Calu3 (cell line): ENCODE data around the gene MOSPD2. TPM values are rescaled to one million over a fixed set of nuclear protein-coding genes. Genes with fewer than 3 reads are reported as not detected.

ENCODE experiments used
- BruUV-seq: library from RNA; stranded (reverse); fragments of 400-500 nt; replicated peaks from 2 replicates; lab custom pipeline; 2021; lab: Mats Ljungman, UMichigan
- CTCF ChIA-PET: fragments of 300-600 bp; sonication (Branson Sonifier 250); formaldehyde crosslinking; loops from one replicate; lab custom pipeline; 2022; ENCODE audit warnings: antibody characterized with exemption; lab: Charles Lee
- DNase-seq: peaks from one replicate; pipeline ENCODE4 v3.0.0; 2022
- H3K27ac Mint-ChIP-seq: one replicate; pipeline ENCODE4 v1.8.0; 2022; ENCODE audit warnings: mixed read lengths; ENCODE audit not compliant: unreplicated experiment
- H3K27me3 Mint-ChIP-seq: one replicate; pipeline ENCODE4 v1.8.0; 2022; ENCODE audit warnings: mixed read lengths; ENCODE audit not compliant: unreplicated experiment
- H3K36me3 Mint-ChIP-seq: one replicate; pipeline ENCODE4 v1.8.0; 2022; ENCODE audit warnings: mild to moderate bottlenecking, moderate library complexity, mixed read lengths; ENCODE audit not compliant: insufficient read depth, unreplicated experiment
- H3K4me1 Mint-ChIP-seq: one replicate; pipeline ENCODE4 v1.8.0; 2022; ENCODE audit warnings: mild to moderate bottlenecking, low read depth, mixed read lengths; ENCODE audit not compliant: unreplicated experiment
- H3K4me3 Mint-ChIP-seq: one replicate; pipeline ENCODE4 v1.8.0; 2022; ENCODE audit warnings: mild to moderate bottlenecking, low read depth, moderate library complexity, mixed read lengths; ENCODE audit not compliant: unreplicated experiment
- H3K9me3 Mint-ChIP-seq: one replicate; pipeline ENCODE4 v1.8.0; 2022; ENCODE audit warnings: low read depth, mixed read lengths; ENCODE audit not compliant: unreplicated experiment
- CTCF ChIP-seq: fragments of 200-600 bp; IDR thresholded peaks from one replicate; pipeline ENCODE4 v1.8.0; 2022; ENCODE audit warnings: antibody characterized with exemption; ENCODE audit not compliant: unreplicated experiment
- intact Hi-C: fragments of 100-400 bp; cut with micrococcal nuclease; formaldehyde crosslinking; loops from one replicate; pipeline ENCODE4 v1.10.0; 2022; ENCODE audit not compliant: unreplicated experiment
- total RNA-seq: library from RNA; stranded (reverse); gene quantifications from 2 replicates; pipeline ENCODE4 v1.2.3, GENCODE V29; 2022

MOSPD2 gene
- total RNA-seq, 1 experiment from 2014 or later, result 20.4 TPM

DNA sequence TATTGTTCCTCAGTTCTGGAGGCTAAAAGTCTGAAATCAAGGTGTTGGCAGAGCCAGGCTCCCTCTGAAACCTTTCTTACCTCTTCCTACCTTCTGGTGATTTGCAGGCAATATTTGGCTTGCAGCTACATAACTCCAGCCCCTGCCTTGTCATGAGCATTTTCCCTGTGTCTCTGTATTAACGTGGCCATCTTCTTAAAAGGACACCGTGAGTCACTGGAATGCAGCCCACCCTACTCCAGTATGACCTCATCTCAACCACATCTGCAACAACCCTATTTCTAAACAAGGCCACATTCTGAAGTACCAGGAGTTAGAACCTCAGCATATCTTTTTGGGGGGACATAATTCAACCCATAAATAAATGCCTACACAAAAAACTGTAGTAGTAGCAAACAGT, 41.1 kb upstream of the MOSPD2 start:
- intact Hi-C loops, result no loop called here
- no peaks in the 10 kb centered on the region for H3K27me3 Mint-ChIP-seq
- CTCF ChIA-PET, result no interaction called here

DNA sequence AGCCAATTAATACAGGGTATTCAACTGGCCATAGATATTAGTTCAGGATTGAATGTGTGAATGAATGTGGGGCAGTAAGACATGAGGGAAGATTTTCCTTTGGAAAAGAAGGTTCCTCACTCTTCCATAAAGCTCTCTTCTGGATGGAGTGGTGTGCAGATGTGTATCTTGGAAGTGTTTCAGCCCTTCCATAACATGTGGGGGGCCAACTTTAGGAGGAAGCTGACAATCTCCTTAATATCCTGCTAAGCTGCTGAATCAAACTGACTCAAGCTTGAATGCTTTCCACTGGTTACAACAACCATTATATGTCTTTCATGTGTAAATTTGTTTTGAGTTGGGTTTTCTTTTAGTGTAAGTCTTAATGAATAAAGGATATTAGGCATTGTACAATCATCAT, 40.6 kb upstream of the MOSPD2 start:
- H3K36me3 Mint-ChIP-seq, result no peaks in the 10 kb centered on the region
- TF ChIP-seq CTCF, result no peak
- no peak overlapping the region for H3K27ac Mint-ChIP-seq
- CTCF ChIA-PET, result no interaction called here
- H3K4me3 Mint-ChIP-seq, result no peak overlapping the region
- H3K27me3 Mint-ChIP-seq, result no peaks in the 10 kb centered on the region
- H3K4me1 Mint-ChIP-seq, result no peaks in the 10 kb centered on the region
- no peaks in the 10 kb centered on the region for H3K9me3 Mint-ChIP-seq
- intact Hi-C loops, result no loop called here
- no TSS peak for BruUV-seq
- DNase-seq, result no peak

More for the DNA sequence above, 41.1 kb upstream of the MOSPD2 start:
- no peaks in the 10 kb centered on the region for H3K36me3 Mint-ChIP-seq
- no peak overlapping the region for H3K4me3 Mint-ChIP-seq
- no peaks in the 10 kb centered on the region for H3K9me3 Mint-ChIP-seq
- no peak for TF ChIP-seq CTCF
- BruUV-seq, result no TSS peak
- no peaks in the 10 kb centered on the region for H3K4me1 Mint-ChIP-seq
- H3K27ac Mint-ChIP-seq, result no peak overlapping the region
- no peak for DNase-seq

DNA sequence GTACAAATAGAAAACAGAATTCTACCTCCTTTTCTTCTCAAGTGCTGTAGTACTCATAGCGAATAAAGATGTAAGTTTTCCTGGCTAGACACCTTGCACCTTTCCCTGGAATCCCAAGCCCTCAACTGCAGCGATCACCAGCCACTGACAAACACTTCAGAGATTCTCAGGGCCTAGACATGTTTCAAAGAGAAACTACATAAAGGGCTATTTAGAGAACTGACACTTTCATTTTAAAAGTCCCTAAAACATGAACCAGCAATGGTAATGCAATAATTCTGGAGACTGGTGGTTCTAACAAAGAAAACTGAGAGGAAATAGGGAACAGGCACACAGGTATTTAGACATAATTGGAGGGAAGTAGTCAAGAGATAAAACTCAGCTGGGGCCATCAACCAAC, 36.1 kb upstream of the MOSPD2 start:
- no TSS peak for BruUV-seq
- no peak overlapping the region for H3K27ac Mint-ChIP-seq
- no peak for DNase-seq
- intact Hi-C loops, result no loop called here
- no peaks in the 10 kb centered on the region for H3K36me3 Mint-ChIP-seq
- H3K4me1 Mint-ChIP-seq, result no peaks in the 10 kb centered on the region
- no peaks in the 10 kb centered on the region for H3K27me3 Mint-ChIP-seq
- CTCF ChIA-PET, result no interaction called here
- H3K4me3 Mint-ChIP-seq, result no peak overlapping the region
- H3K9me3 Mint-ChIP-seq, result no peaks in the 10 kb centered on the region
- no peak for TF ChIP-seq CTCF

DNA sequence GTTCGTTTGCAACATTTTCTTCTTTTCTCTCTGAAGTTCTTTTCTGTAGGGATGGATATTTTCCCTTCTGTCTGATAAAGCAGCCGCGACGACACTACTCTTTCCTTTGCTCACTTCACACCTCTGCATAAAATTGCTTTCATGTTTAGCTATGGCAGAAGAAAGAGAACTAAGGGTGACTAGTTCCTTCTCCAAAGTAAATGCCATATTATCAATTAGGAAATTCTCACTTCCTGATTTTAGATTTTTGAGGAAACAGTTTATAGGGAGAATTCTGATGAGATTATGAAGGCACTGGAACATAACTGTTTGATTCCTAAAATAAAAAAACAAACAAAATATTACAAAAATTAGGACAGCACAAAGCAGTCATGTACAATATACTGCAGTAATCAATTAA, 29.6 kb upstream of the MOSPD2 start:
- Mint-ChIP-seq H3K27me3 (no peaks in the 10 kb centered on the region), H3K36me3 (peaks cover 2% of the 10 kb centered on the region), H3K4me3 (no peak overlapping the region), H3K27ac (no peak overlapping the region), H3K4me1 (peaks cover 12% of the 10 kb centered on the region), H3K9me3 (no peaks in the 10 kb centered on the region)
- TF ChIP-seq CTCF, result no peak
- intact Hi-C loops, result no loop called here
- DNase-seq, result no peak
- no TSS peak for BruUV-seq
- CTCF ChIA-PET, result no interaction called here

DNA sequence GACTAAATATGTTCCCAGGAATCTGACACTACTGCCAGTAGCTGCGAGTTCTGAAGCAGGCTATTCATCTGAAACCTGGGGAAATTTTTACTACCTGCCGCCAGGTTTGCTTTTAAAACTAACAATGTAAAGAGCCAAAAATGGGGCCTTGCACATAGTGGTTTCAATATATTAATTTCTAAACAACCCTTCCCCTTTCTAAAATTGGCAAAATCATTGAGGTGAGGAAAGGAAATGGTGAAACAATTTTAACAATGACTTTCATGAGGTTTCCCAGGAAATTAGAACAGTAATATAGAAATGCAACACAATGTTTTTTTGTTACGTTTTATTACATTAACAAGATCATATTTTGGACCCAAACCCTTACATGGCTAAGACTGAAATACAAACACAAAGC, 21.7 kb upstream of the MOSPD2 start:
- H3K9me3 Mint-ChIP-seq, result no peaks in the 10 kb centered on the region
- CTCF ChIA-PET, result no interaction called here
- peaks cover 5% of the 10 kb centered on the region for H3K36me3 Mint-ChIP-seq
- intact Hi-C loops, result no loop called here
- H3K27me3 Mint-ChIP-seq, result no peaks in the 10 kb centered on the region
- no peak overlapping the region for H3K4me3 Mint-ChIP-seq
- H3K4me1 Mint-ChIP-seq, result peaks cover 20% of the 10 kb centered on the region
- TF ChIP-seq CTCF, result no peak
- H3K27ac Mint-ChIP-seq, result no peak overlapping the region
- no peak for DNase-seq
- no TSS peak for BruUV-seq
